GM21786 (cell line): ENCODE results near the gene KRTAP10-3.
"Not testable (repeated sequence)": the region's sequence is repeated elsewhere in the genome, so short reads cannot be mapped to it uniquely, and the experiment has no call there.

ENCODE experiments used
- ATAC-seq: cut with Tn5 transposase; IDR thresholded peaks from one replicate; pipeline ENCODE4 v1.9.1; 2021; ENCODE audit not compliant: unreplicated experiment

KRTAP10-3 gene

GRCh38 chr21:44572959-44573583, 14.5 kb upstream of the KRTAP10-3 start:
- no peak for ATAC-seq

- no peak for ATAC-seq
Measured at GRCh38 chr21:44571844-44572782, 13.5 kb upstream of the KRTAP10-3 start.

GRCh38 chr21:44571296-44571695, 12.7 kb upstream of the KRTAP10-3 start:
- no peak for ATAC-seq

GRCh38 chr21:44569861-44570517, 11.4 kb upstream of the KRTAP10-3 start:
- ATAC-seq, result no peak

DNA sequence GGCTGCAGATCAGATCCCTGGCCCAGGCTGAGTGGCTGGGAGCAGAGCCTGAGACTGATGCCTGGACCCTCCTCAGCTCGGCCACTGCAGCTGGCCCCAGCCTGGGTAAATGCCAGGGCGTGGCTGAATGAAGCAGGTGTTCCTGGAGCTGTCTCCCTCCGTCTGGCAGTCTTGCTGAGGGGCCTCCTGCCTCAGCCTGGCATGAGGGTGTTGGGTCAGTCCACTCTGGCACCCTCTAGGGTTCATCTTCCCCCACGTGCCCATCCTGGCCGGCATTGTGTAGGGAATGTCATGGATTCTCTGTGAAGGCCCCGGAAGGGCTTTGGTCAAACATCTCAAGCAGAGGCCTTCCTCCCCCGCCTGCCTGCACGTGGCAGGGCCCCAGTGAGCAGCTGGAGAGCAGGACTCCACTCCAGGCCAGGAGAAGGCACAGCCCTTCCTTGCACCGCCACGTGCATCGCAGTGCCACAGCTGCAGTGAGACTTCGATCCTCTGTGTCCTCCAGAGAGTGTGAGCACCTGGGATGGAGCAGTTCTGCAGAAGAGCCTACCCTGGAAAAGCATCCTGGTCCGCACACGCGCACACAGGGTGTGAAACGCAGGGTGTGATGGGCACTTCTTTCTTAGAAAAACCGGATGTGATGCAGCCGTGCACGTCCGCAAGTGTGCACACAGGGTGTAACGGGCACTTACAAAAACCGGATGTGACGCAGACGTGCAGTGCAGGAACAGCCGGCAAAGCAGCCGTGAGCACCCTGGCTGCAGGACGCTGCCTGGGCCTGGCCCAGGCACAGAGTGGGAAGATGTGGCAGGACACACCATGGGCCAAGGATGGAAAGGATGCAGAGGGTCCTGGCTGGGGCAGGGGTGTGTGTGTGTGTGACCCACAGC, 10.3 kb upstream of the KRTAP10-3 start:
- no peak for ATAC-seq

DNA sequence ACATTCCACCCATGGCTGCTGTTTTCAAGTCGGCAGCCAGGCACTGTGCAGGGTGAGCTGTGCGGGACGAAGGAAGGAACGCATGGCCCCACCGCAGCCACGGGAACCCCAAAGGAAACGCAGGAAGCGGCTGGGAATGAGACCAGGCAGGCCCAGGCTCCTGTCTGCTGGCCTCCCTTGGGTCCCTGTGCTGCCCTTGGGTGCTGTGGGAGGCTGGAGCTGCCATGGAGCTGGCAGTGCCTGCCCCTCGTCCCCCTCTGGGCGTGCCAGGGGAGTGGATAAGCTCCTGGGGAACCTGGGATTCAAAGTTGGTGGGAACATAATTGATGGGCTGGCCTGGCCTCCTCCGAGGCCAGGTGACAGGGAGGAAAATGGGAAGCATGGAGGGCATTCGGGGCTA, 9.7 kb upstream of the KRTAP10-3 start:
- no peak for ATAC-seq

DNA sequence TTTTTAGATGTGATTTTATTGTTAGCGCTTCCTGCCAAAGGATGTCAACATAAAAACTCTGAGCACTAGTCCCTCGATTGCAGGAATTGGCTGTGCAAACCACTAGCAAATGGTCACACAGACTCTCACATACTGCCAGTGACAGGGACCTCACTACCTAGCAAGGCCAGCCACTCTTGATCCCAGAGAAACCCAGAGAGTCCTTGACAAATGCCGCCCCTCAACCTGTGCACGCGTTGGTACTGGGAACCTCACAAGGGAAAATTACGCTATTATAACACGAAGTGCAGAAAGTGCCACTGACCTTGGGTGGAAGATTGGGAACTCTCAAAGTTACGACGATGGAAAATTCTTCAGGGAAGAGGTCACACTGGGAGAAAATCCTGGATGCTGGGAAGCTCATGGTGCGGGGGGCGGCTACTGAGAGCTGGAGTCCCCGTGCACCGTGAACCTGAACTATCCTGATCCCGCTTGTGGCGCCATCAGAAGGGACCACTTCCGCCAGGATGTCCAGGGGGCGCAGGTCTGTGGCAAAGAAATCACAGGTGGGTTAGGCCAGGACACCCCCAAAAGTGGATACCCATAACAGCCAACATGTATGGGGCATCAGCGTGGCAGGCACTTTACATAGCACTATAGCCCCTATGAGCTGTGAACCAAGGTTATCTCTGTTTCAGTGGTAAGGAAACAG, 9.0 kb upstream of the KRTAP10-3 start:
- ATAC-seq, result no peak

DNA sequence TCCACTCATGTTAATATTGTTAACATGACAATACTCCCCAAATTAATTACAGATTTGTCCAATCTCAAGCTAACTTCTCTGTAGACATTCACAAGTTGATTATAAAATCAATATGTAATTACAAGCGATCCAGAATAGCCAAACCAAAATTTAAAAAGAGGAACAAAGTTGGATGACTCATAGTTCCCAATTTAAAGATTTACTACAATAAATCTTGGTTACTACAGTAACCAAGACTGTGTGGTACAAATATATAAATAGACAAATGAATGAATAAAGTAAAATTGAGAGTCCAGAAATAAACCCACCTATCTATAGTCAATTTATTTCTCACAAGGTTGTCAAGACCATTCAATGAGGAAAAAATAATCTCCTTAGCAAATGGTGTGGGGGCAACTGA, 7.8 kb upstream of the KRTAP10-3 start:
- no peak for ATAC-seq

- ATAC-seq, result no peak
Measured at GRCh38 chr21:44564886-44565598, 6.4 kb upstream of the KRTAP10-3 start.

DNA sequence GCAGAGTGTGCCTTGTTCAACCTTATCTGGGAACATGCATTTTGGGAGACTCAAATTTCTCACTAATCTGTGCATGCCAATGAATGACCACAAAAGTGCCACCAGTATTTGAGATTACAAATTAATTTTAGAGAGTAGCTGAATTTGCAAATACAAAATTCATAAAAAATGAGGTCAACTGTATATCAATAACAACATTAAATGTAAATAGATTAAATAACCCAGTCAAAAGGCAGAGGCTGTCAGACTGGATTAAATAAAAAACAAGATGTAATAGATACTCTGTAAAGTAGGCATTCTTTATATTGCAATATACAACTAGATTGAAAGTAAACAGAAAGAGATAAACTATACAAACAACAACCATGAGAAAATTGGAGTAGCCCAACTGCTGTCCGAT, 5.5 kb upstream of the KRTAP10-3 start:
- no peak for ATAC-seq

- ATAC-seq, result not testable (repeated sequence)
Measured at GRCh38 chr21:44558329-44558675, 293 bp downstream of the KRTAP10-3 start.

DNA sequence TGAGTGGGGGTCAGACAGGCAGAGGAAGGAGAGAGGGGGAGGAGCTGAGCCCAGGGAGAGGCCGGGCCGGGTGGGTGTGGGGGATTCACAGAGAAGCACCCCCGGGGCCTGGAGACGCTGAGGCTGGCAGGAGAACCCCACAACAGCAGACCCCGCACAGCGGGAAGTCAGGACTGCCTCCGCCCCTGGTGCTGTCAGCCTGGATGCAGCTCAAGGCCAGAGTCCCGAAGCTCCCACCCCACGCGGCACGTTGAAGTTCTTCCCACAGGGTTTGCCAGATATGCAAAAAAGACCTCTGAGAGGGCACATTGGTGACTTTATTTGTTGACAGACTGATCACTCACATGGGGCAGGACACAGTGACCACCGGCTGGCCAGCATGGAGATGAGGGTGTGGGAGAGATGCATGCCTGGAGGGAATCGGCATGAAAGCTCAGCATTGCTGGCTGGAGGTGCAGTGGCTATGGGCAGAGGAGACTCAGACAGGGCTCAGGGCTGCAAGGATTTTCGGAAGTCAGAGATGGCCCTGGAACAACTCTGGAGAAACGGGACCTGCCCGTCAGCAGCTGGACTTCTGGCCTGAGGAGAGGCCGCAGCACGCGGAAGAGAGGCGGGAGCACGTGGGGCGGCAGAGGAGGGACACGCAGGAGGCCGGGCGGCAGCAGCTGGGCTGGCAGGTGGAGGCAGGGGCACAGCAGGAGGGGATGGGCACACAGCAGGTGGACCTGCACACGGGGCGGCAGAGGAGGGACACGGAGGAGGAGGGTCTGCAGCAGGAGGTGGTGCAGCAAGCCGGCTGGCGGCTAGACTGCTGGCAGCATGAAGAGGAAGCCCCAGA, 885 bp downstream of the KRTAP10-3 start:
- ATAC-seq, result no peak

DNA sequence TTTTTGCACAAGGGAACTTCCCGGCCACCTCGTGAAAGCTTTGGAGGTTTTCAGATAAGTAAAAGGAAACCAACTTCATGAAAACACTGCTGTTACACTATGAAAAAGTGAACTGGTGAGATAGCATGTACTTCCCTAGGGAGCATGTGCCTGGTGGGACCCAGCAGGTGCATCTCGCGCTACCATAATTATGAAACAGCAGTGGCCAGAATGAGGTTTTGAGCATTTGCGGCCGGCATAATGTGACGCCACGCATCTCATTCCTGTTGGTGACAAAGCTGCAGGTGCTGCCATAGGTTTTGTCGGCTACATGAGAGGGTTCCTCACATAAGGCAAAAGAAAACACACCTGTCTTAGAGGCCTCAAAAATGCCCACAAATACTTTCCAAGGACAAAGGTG, 1.7 kb downstream of the KRTAP10-3 start:
- ATAC-seq, result no peak

DNA sequence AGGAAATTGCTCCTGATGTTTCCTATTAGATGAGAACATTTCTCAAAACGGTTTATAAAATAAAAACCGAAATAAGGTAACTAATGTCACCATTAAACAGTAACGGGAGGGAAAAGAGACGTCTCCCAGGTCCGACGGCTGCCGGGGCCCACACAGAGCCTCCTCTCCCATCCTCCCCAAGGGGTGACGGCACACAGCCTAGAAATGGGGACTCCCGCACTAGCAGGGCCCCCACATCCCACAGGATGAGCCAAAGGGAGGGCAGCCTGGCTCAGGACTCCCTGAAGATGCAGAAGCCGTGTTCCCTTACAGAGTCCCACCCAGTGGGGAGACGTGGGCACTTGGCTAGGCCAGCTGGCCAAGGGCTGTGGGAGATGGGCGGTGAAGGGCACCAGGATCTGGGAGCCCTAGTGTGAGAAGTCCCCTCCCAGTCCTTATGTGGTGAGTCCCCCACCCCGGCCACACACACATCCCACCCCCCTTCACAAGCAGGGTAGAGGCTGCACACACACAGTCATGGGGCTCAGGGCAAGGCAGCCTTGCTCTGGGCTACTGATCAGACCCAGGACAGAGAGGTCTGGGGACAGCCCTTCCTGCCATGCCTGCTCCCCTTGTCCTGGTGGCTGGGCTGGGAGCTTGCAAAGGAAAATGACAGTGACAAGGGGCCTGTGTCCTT, 3.3 kb downstream of the KRTAP10-3 start:
- ATAC-seq, result no peak

DNA sequence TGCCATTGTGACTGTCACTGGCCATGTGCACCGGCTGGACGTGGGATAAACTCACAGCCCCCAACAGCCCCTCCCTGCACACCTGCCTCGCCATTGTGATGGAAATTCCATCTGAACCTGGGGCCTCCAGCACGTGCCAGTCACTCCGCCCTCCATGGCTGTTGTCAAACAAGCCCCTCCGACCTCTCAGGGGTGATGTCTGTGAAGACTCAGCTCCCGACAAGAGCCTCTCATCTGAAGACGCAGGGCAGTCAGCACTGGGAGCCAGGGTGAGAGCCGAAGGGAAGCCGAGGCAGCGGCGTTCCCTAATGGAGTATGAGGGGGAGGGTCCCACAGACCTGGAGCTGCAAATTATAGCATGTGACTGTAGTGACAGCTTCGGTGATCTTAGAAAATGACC, 5.9 kb downstream of the KRTAP10-3 start:
- ATAC-seq, result no peak

GRCh38 chr21:44552136-44552535, 6.5 kb downstream of the KRTAP10-3 start:
- ATAC-seq, result no peak

GRCh38 chr21:44551340-44551961, 7.1 kb downstream of the KRTAP10-3 start, which contains the start of gene KRTAP10-2:
Gene KRTAP10-2 (minus strand): TSS chr21:44551505. CDS start chr21:44551458, 47 bp downstream.
- ATAC-seq, result no peak

GRCh38 chr21:44550807-44551206, 7.8 kb downstream of the KRTAP10-3 start:
- no peak for ATAC-seq
